HEK293 (cell line): ENCODE measurements around the gene INTS6L.
A peak's percentile ranks its signal among the peaks of the same experiment; 100 is the strongest.
"Not testable (repeated sequence)": the region's sequence is repeated elsewhere in the genome, so short reads cannot be mapped to it uniquely, and the experiment has no call there.

ENCODE experiments used
- CTCF ChIA-PET: fragments of 350-600 bp; formaldehyde crosslinking; extraction: SDS; loops from one replicate; lab custom pipeline; 2021; ENCODE audit warnings: antibody characterized with exemption; lab: Yijun Ruan, JAX
- POLR2A ChIA-PET: fragments of 300-600 bp; formaldehyde crosslinking; extraction: SDS; loops from one replicate; lab custom pipeline; 2020; ENCODE audit warnings: antibody characterized with exemption, inconsistent platforms; lab: Yijun Ruan, JAX
- H3K27ac ChIP-seq: fragments of 200-500 bp; sonication (Bioruptor generic); 2 replicates; pipeline ENCODE4 v1.5.1; 2014; ENCODE audit warnings: low read depth, low read length, control low read depth, inconsistent platforms; ENCODE audit errors: extremely low read depth
- H3K36me3 ChIP-seq, 2 experiments: fragments of 200-500 bp in 1 of 2; sonication (Bioruptor generic) in 1 of 2; 1 replicate in 1 of 2; 2 replicates in 1 of 2; pipeline ENCODE4 v1.5.1; 2014 to 2017; ENCODE audit warnings: inconsistent platforms in 2 of 2, low read length in 2 of 2; ENCODE audit not compliant: control insufficient read depth in 2 of 2, insufficient read depth in 1 of 2
- H3K4me1 ChIP-seq: fragments of 200-500 bp; sonication (Bioruptor generic); 2 replicates; pipeline ENCODE4 v1.5.1; 2014; ENCODE audit warnings: mild to moderate bottlenecking, low read length, inconsistent platforms; ENCODE audit not compliant: control insufficient read depth, insufficient read depth
- H3K4me3 ChIP-seq: 2 replicates; pipeline ENCODE4 v1.5.1; 2011; ENCODE audit warnings: low read depth, mild to moderate bottlenecking, control low read depth, low read length, moderate library complexity
- H3K9me3 ChIP-seq: fragments of 200-500 bp; sonication (Bioruptor generic); 2 replicates; pipeline ENCODE4 v1.5.1; 2014; ENCODE audit warnings: low read depth, low read length, inconsistent platforms; ENCODE audit not compliant: control insufficient read depth, insufficient read depth
- GLIS2 ChIP-seq: fragments of 450-650 bp; formaldehyde crosslinking; IDR thresholded peaks from 2 replicates; pipeline ENCODE4 v1.5.1; 2016; ENCODE audit warnings: missing biosample characterization, missing genetic modification characterization
- HOXD13 ChIP-seq: sonication (generic); formaldehyde crosslinking; IDR thresholded peaks from 2 replicates; pipeline ENCODE4 v1.8.0; 2022; ENCODE audit warnings: missing genetic modification reagents, borderline replicate concordance
- KLF16 ChIP-seq: fragments of 450-650 bp; formaldehyde crosslinking; IDR thresholded peaks from 2 replicates; pipeline ENCODE4 v1.5.1; 2017; ENCODE audit warnings: missing biosample characterization, missing genetic modification characterization
- ZBTB49 ChIP-seq: fragments of 450-650 bp; formaldehyde crosslinking; IDR thresholded peaks from 2 replicates; pipeline ENCODE4 v1.5.1; 2016; ENCODE audit warnings: missing biosample characterization, missing genetic modification characterization, low read depth
- ZFP37 ChIP-seq: fragments of 450-650 bp; formaldehyde crosslinking; IDR thresholded peaks from 2 replicates; pipeline ENCODE4 v1.5.1; 2016; ENCODE audit warnings: missing biosample characterization, missing genetic modification characterization
- ZNF146 ChIP-seq: fragments of 450-650 bp; formaldehyde crosslinking; IDR thresholded peaks from 2 replicates; pipeline ENCODE4 v1.5.1; 2016; ENCODE audit warnings: missing biosample characterization, missing genetic modification characterization
- ZNF202 ChIP-seq: fragments of 450-650 bp; formaldehyde crosslinking; IDR thresholded peaks from 2 replicates; pipeline ENCODE4 v1.5.1; 2016; ENCODE audit warnings: missing biosample characterization, missing genetic modification characterization, borderline replicate concordance
- ZNF266 ChIP-seq: fragments of 450-650 bp; formaldehyde crosslinking; IDR thresholded peaks from 2 replicates; pipeline ENCODE4 v1.5.1; 2016; ENCODE audit warnings: missing biosample characterization, missing genetic modification characterization, low read depth
- ZNF341 ChIP-seq: fragments of 450-650 bp; formaldehyde crosslinking; IDR thresholded peaks from 2 replicates; pipeline ENCODE4; 2016; ENCODE audit warnings: low read depth, missing biosample characterization, missing genetic modification characterization
- ZNF433 ChIP-seq: fragments of 450-650 bp; formaldehyde crosslinking; IDR thresholded peaks from 2 replicates; pipeline ENCODE4 v1.5.1; 2016; ENCODE audit warnings: missing biosample characterization, missing genetic modification characterization, low read depth
- ZNF449 ChIP-seq: fragments of 450-650 bp; formaldehyde crosslinking; IDR thresholded peaks from 2 replicates; pipeline ENCODE4 v1.5.1; 2017; ENCODE audit warnings: missing biosample characterization, mild to moderate bottlenecking, missing genetic modification characterization, moderate library complexity
- ZNF514 ChIP-seq: fragments of 450-650 bp; formaldehyde crosslinking; IDR thresholded peaks from 2 replicates; pipeline ENCODE4 v1.5.1; 2016; ENCODE audit warnings: missing biosample characterization, missing genetic modification characterization
- ZNF660 ChIP-seq: fragments of 450-650 bp; IDR thresholded peaks from 2 replicates; pipeline ENCODE4 v1.5.1; 2018; ENCODE audit warnings: missing biosample characterization, mild to moderate bottlenecking, missing genetic modification characterization
- ZNF670 ChIP-seq: fragments of 450-650 bp; formaldehyde crosslinking; IDR thresholded peaks from 2 replicates; pipeline ENCODE4 v1.5.1; 2016; ENCODE audit warnings: missing biosample characterization, missing genetic modification characterization, low read depth

Gene INTS6L

GRCh38 chrX:135581496-135581895 is 61.0 kb downstream of the INTS6L start:
- CTCF ChIA-PET: interaction anchor here (0.9 to 1.3 kb wide), 2 partner anchors 8 to 30 kb away, joined by 3 to 5 read pairs; no protein-coding TSS in a partner anchor
- H3K9me3 ChIP-seq: no peaks in the 10 kb centered on the region
- no peak for TF ChIP-seq KLF16
- no peak for TF ChIP-seq GLIS2 (tag by site-specific recombination)
- TF ChIP-seq ZNF341 (tag by site-specific recombination): no peak
- no peak for TF ChIP-seq ZFP37
- TF ChIP-seq, all 188 proteins: peak for 0
- Histone ChIP-seq H3K4me3 (no peak overlapping the region), H3K27ac (no peak overlapping the region), H3K36me3 (peaks cover 3 to 43% of the 10 kb centered on the region in 2 experiments; a peak in 2 of 3 replicates), H3K4me1 (no peaks in the 10 kb centered on the region)
- POLR2A ChIA-PET: no interaction called here

GRCh38 chrX:135585153-135585552 is 64.7 kb downstream of the INTS6L start:
- H3K9me3 ChIP-seq: no peaks in the 10 kb centered on the region
- CTCF ChIA-PET: no interaction called here
- TF ChIP-seq ZNF202 (tag by site-specific recombination): no peak
- TF ChIP-seq ZNF449 (tag by site-specific recombination): no peak
- no peak for TF ChIP-seq ZNF660
- TF ChIP-seq ZBTB49 (tag by site-specific recombination): no peak
- TF ChIP-seq HOXD13 (CRISPR knock-in tag): no peak
- TF ChIP-seq ZNF433: no peak
- TF ChIP-seq ZNF670 (tag by site-specific recombination): no peak
- TF ChIP-seq ZNF266: no peak
- TF ChIP-seq, all 188 proteins: peak for 0
- H3K4me1 ChIP-seq: no peaks in the 10 kb centered on the region
- H3K4me3 ChIP-seq: no peak overlapping the region
- POLR2A ChIA-PET: no interaction called here
- peaks cover 3 to 11% of the 10 kb centered on the region in 2 experiments; a peak in 2 of 3 replicates for H3K36me3 ChIP-seq
- no peak overlapping the region for H3K27ac ChIP-seq

GRCh38 chrX:135591871-135592270 is 71.4 kb downstream of the INTS6L start:
- ChIA-PET CTCF (interaction anchor here (0.8 to 1.2 kb wide), 3 partner anchors 106 to 110 kb away, joined by 3 to 5 read pairs (median 4); no protein-coding TSS in a partner anchor), POLR2A (no interaction called here)
- no peaks in the 10 kb centered on the region for H3K4me1 ChIP-seq
- H3K4me3 ChIP-seq: no peak overlapping the region
- H3K9me3 ChIP-seq: no peaks in the 10 kb centered on the region
- H3K36me3 ChIP-seq: no peaks in the 10 kb centered on the region
- no peak for TF ChIP-seq ZNF514
- no peak overlapping the region for H3K27ac ChIP-seq

GRCh38 chrX:135594049-135594448 is 73.6 kb downstream of the INTS6L start:
- H3K27ac ChIP-seq, POLR2A ChIA-PET, H3K4me1 ChIP-seq, H3K4me3 ChIP-seq, H3K9me3 ChIP-seq, H3K36me3 ChIP-seq: not testable (repeated sequence)
- peak; percentile 72 for TF ChIP-seq ZNF146 (tag by site-specific recombination)
- CTCF ChIA-PET: interaction anchor here (0.6 kb wide), 1 partner anchor 25 kb away, joined by 3 read pairs; no protein-coding TSS in a partner anchor

GRCh38 chrX:135594453-135594852 is 74.0 kb downstream of the INTS6L start:
- H3K4me3 ChIP-seq, H3K4me1 ChIP-seq, H3K9me3 ChIP-seq, H3K27ac ChIP-seq, POLR2A ChIA-PET, H3K36me3 ChIP-seq: not testable (repeated sequence)
- CTCF ChIA-PET: interaction anchor here (0.6 to 0.9 kb wide), 3 partner anchors 25 to 629 kb away, joined by 3 to 4 read pairs (median 3); no protein-coding TSS in a partner anchor
